Measurements from ENCODE around the gene ZNF783. TPM values are rescaled to one million over a fixed set of nuclear protein-coding genes. Genes with fewer than 3 reads are reported as not detected.

The ZNF783 gene
- total RNA-seq, 6 experiments from 2014 or later = 1.5 to 4.9 (median 3.0) TPM

- no peaks in the 10 kb centered on the region for H3K36me3 ChIP-seq
- intact Hi-C loops (cut with DNase I) = loop anchor here in 1 of 2 donors (10.0 kb wide), 1 partner anchor 118 kb away; no protein-coding TSS in a partner anchor
- DNase-seq = no peak
Measured at GRCh38 chr7:149306854-149307253, 44.9 kb downstream of the ZNF783 start.

DNA sequence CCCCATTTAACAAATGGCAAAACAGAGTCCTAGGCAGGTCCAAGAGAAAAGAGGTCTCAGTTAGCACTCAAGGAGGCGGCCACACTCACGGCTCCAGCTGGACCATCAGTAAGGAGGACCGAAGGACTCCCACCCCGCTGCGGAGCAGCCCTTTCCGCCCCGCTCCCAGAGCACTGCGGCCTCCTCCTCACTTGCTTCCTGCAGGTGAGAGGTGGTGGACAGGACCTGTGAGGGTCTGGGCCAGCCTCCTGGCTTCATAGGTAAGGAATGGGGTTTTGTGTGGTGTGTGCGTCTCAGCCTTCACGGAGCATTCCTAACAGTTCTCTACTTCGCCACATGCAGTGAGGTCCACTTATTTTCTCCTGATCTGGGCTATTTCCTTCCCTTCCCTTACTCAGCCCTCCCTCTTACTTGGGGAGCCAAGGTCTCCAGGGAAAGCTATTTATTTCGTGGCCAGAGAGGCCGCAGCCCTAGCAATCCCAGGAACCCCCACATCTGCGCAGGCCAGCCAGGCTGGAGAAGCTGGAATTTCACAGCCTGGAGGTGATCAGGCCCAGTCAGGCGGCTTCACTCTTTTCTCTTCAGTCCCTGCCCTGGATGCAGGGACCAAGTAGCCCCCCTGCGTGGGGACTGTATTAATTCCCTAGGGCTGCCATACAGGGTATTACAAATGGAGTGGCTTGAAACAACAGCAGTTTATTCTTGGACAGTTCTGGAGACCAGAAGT, 45.9 kb downstream of the ZNF783 start:
- WGBS (ENCODE audit: insufficient coverage, low coverage, low lambda C conversion rate, missing lambda C conversion rate) = 94% methylated on average over 4 of the region's 16 CpGs
- H3K9me3 ChIP-seq = no peaks in the 10 kb centered on the region
- no peaks in the 10 kb centered on the region for H3K36me3 ChIP-seq
- H3K4me1 ChIP-seq = peaks cover 0 to 23% (median 0%) of the 10 kb centered on the region in 4 donors
- no peak overlapping the region for H3K4me3 ChIP-seq
- TF ChIP-seq, protein P1, sequence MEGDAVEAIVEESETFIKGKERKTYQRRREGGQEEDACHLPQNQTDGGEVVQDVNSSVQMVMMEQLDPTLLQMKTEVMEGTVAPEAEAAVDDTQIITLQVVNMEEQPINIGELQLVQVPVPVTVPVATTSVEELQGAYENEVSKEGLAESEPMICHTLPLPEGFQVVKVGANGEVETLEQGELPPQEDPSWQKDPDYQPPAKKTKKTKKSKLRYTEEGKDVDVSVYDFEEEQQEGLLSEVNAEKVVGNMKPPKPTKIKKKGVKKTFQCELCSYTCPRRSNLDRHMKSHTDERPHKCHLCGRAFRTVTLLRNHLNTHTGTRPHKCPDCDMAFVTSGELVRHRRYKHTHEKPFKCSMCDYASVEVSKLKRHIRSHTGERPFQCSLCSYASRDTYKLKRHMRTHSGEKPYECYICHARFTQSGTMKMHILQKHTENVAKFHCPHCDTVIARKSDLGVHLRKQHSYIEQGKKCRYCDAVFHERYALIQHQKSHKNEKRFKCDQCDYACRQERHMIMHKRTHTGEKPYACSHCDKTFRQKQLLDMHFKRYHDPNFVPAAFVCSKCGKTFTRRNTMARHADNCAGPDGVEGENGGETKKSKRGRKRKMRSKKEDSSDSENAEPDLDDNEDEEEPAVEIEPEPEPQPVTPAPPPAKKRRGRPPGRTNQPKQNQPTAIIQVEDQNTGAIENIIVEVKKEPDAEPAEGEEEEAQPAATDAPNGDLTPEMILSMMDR (IDR thresholded peaks at IDR 0.05) = no peak
- no peak for TF ChIP-seq POLR2A (IDR thresholded peaks at IDR 0.05)
- DNase-seq (no peak), ATAC-seq (no peak)
- intact Hi-C loops (cut with DNase I) = loop anchor here in 1 of 2 donors (10.0 kb wide), 1 partner anchor 117 kb away; no protein-coding TSS in a partner anchor
- H3K27ac ChIP-seq = no peak overlapping the region
- H3K27me3 ChIP-seq = no peaks in the 10 kb centered on the region

More at GRCh38 chr7:149306854-149307253, 44.9 kb downstream of the ZNF783 start:
- no peak for ATAC-seq
- 64% methylated on average over 4 of the region's 4 CpGs for WGBS (ENCODE audit: insufficient coverage, low coverage, low lambda C conversion rate, missing lambda C conversion rate)
- H3K27ac ChIP-seq = no peak overlapping the region
- peaks cover 0 to 15% (median 0%) of the 10 kb centered on the region in 4 donors for H3K4me1 ChIP-seq
- no peaks in the 10 kb centered on the region for H3K9me3 ChIP-seq
- no peaks in the 10 kb centered on the region for H3K27me3 ChIP-seq
- TF ChIP-seq POLR2A (IDR thresholded peaks at IDR 0.05) = no peak
- TF ChIP-seq, protein P1 (IDR thresholded peaks at IDR 0.05) = no peak
- no peak overlapping the region for H3K4me3 ChIP-seq

- Histone ChIP-seq H3K27me3 (no peaks in the 10 kb centered on the region), H3K9me3 (no peaks in the 10 kb centered on the region), H3K36me3 (no peaks in the 10 kb centered on the region), H3K4me1 (peaks cover 0 to 23% (median 0%) of the 10 kb centered on the region in 4 donors), H3K27ac (peak overlapping the region in 1 of 3 donors; percentile 56), H3K4me3 (no peak overlapping the region)
- DNase-seq (no peak), ATAC-seq (peak; percentile 79 to 92 (median 88))
- WGBS (ENCODE audit: insufficient coverage, low coverage, low lambda C conversion rate, missing lambda C conversion rate) = 92% methylated on average over 3 of the region's 3 CpGs
- no peak for TF ChIP-seq POLR2A (IDR thresholded peaks at IDR 0.05)
- TF ChIP-seq, protein P1 (IDR thresholded peaks at IDR 0.05) = peak; percentile 61 to 83 (median 68)
- intact Hi-C loops (cut with DNase I) = no loop called here
Measured at GRCh38 chr7:149310113-149310836, 48.3 kb downstream of the ZNF783 start.

GRCh38 chr7:149310990-149311573, 49.1 kb downstream of the ZNF783 start:
- Histone ChIP-seq H3K4me3 (no peak overlapping the region), H3K36me3 (no peaks in the 10 kb centered on the region), H3K9me3 (no peaks in the 10 kb centered on the region), H3K27me3 (no peaks in the 10 kb centered on the region), H3K4me1 (peaks cover 0 to 23% (median 0%) of the 10 kb centered on the region in 4 donors), H3K27ac (peak overlapping the region in 1 of 3 donors; percentile 61)
- ATAC-seq (peak; percentile 20 to 90 (median 64)), DNase-seq (no peak)
- TF ChIP-seq POLR2A (IDR thresholded peaks at IDR 0.05) = no peak
- TF ChIP-seq, protein P1 (IDR thresholded peaks at IDR 0.05) = no peak
- intact Hi-C loops (cut with DNase I) = no loop called here
- 34% methylated on average over 4 of the region's 4 CpGs for WGBS (ENCODE audit: insufficient coverage, low coverage, low lambda C conversion rate, missing lambda C conversion rate)
